Endothelial cell (in vitro differentiated cells): Measurements from ENCODE around the gene PPP5C. TPM values are rescaled to one million over a fixed set of nuclear protein-coding genes. Genes with fewer than 3 reads are reported as not detected.

Source experiments
- DNase-seq: peaks from one replicate; pipeline ENCODE4 v3.0.0; 2021; ENCODE audit warnings: low spot score
- H3K27ac Mint-ChIP-seq: one replicate; pipeline ENCODE4 v1.8.0; 2021; ENCODE audit warnings: mixed read lengths, inconsistent platforms; ENCODE audit not compliant: unreplicated experiment
- H3K27me3 Mint-ChIP-seq: one replicate; pipeline ENCODE4 v1.8.0; 2021; ENCODE audit warnings: mild to moderate bottlenecking, moderate library complexity, mixed read lengths, inconsistent platforms; ENCODE audit not compliant: unreplicated experiment
- H3K36me3 Mint-ChIP-seq: one replicate; pipeline ENCODE4 v1.8.0; 2021; ENCODE audit warnings: mild to moderate bottlenecking, low read depth, mixed read lengths, inconsistent platforms; ENCODE audit not compliant: unreplicated experiment
- H3K4me1 Mint-ChIP-seq: one replicate; pipeline ENCODE4 v1.8.0; 2021; ENCODE audit warnings: mild to moderate bottlenecking, mixed read lengths, inconsistent platforms; ENCODE audit not compliant: unreplicated experiment
- H3K4me3 Mint-ChIP-seq: one replicate; pipeline ENCODE4 v1.8.0; 2021; ENCODE audit warnings: mild to moderate bottlenecking, mixed read lengths, inconsistent platforms; ENCODE audit not compliant: unreplicated experiment
- H3K9me3 Mint-ChIP-seq: one replicate; pipeline ENCODE4 v1.8.0; 2021; ENCODE audit warnings: mixed read lengths, inconsistent platforms; ENCODE audit not compliant: unreplicated experiment
- CTCF ChIP-seq: fragments of 200-600 bp; sonication (generic); IDR thresholded peaks from one replicate; pipeline ENCODE4 v1.5.0; 2021; ENCODE audit warnings: antibody characterized with exemption; ENCODE audit not compliant: unreplicated experiment
- total RNA-seq: library from RNA; stranded (reverse); fragmentation: NEBNext Ultra II Directional; extraction: Animal tissue kit (Norgen Biotek cat#: 25700); gene quantifications from one replicate; pipeline ENCODE4 v1.2.1, GENCODE V29; 2021; ENCODE audit not compliant: unreplicated experiment

Gene PPP5C
- total RNA-seq, 1 donor from 2014 or later = 66.7 TPM

- no peak for TF ChIP-seq CTCF
- Mint-ChIP-seq H3K27me3 (peaks cover 8% of the 10 kb centered on the region), H3K27ac (no peak overlapping the region), H3K4me3 (peak overlapping the region; percentile 51), H3K36me3 (peaks cover 22% of the 10 kb centered on the region), H3K4me1 (peaks cover 28% of the 10 kb centered on the region), H3K9me3 (no peaks in the 10 kb centered on the region)
- no peak for DNase-seq
Measured at GRCh38 chr19:46353730-46354528, 7.0 kb downstream of the PPP5C start.

GRCh38 chr19:46355234-46356148, 8.6 kb downstream of the PPP5C start:
- Mint-ChIP-seq H3K27me3 (peaks cover 3% of the 10 kb centered on the region), H3K4me1 (peaks cover 14% of the 10 kb centered on the region), H3K27ac (no peak overlapping the region), H3K36me3 (peaks cover 16% of the 10 kb centered on the region), H3K4me3 (no peak overlapping the region), H3K9me3 (no peaks in the 10 kb centered on the region)
- no peak for DNase-seq
- no peak for TF ChIP-seq CTCF

- no peak for TF ChIP-seq CTCF
- H3K27me3 Mint-ChIP-seq = peaks cover 3% of the 10 kb centered on the region
- no peaks in the 10 kb centered on the region for H3K9me3 Mint-ChIP-seq
- peaks cover 12% of the 10 kb centered on the region for H3K36me3 Mint-ChIP-seq
- peaks cover 6% of the 10 kb centered on the region for H3K4me1 Mint-ChIP-seq
- H3K4me3 Mint-ChIP-seq = no peak overlapping the region
- H3K27ac Mint-ChIP-seq = no peak overlapping the region
- DNase-seq = no peak
Measured at GRCh38 chr19:46356149-46357055, 9.5 kb downstream of the PPP5C start.

- peaks cover 12% of the 10 kb centered on the region for H3K36me3 Mint-ChIP-seq
Measured at GRCh38 chr19:46357846-46358583, 11.1 kb downstream of the PPP5C start.

More at GRCh38 chr19:46357846-46358583, 11.1 kb downstream of the PPP5C start:
- no peak for DNase-seq
- no peak overlapping the region for H3K27ac Mint-ChIP-seq
- no peak for TF ChIP-seq CTCF
- H3K9me3 Mint-ChIP-seq = no peaks in the 10 kb centered on the region
- peaks cover 1% of the 10 kb centered on the region for H3K27me3 Mint-ChIP-seq
- H3K4me3 Mint-ChIP-seq = no peak overlapping the region
- H3K4me1 Mint-ChIP-seq = peaks cover 2% of the 10 kb centered on the region
